HepG2 (cell line): Measurements from ENCODE around the gene TLR2. TPM values are rescaled to one million over a fixed set of nuclear protein-coding genes. Genes with fewer than 3 reads are reported as not detected.

Source experiments
- ATF5 ChIP-seq: sonication (generic); formaldehyde crosslinking; IDR thresholded peaks from 2 replicates; pipeline ENCODE4 v1.4.0; 2020; ENCODE audit warnings: mild to moderate bottlenecking, low read depth, missing genetic modification reagents
- CC2D1A ChIP-seq: sonication (generic); formaldehyde crosslinking; IDR thresholded peaks from 2 replicates; pipeline ENCODE4 v1.8.1; 2023; ENCODE audit warnings: mild to moderate bottlenecking, missing genetic modification reagents
- CENPBD1 ChIP-seq: sonication (generic); formaldehyde crosslinking; IDR thresholded peaks from 2 replicates; pipeline ENCODE4 v1.8.0; 2022; ENCODE audit warnings: missing genetic modification reagents, low read depth, mild to moderate bottlenecking, borderline replicate concordance
- FOXA3 ChIP-seq: IDR thresholded peaks from 2 replicates; pipeline ENCODE4 v1.6.1; 2016; ENCODE audit warnings: missing genetic modification reagents, missing compliant biosample characterization
- HES4 ChIP-seq: sonication (generic); formaldehyde crosslinking; IDR thresholded peaks from 2 replicates; pipeline ENCODE4 v1.9.0; 2021; ENCODE audit warnings: mild to moderate bottlenecking, missing genetic modification reagents, borderline replicate concordance
- HMGXB4 ChIP-seq, 2 experiments: sonication (generic) in 1 of 2; formaldehyde crosslinking in 1 of 2; IDR thresholded peaks; 2 replicates each; pipeline versions ENCODE4 v1.4.0 to v1.6.1; 2018 to 2020; ENCODE audit warnings: missing genetic modification reagents in 2 of 2, borderline replicate concordance in 1 of 2, low read depth in 1 of 2, mild to moderate bottlenecking in 1 of 2, missing biosample characterization in 1 of 2
- KAT8 ChIP-seq: IDR thresholded peaks from 2 replicates; pipeline ENCODE4 v1.6.1; 2016; ENCODE audit warnings: missing genetic modification reagents, missing compliant biosample characterization
- KDM5B ChIP-seq: sonication (generic); formaldehyde crosslinking; IDR thresholded peaks from 2 replicates; pipeline ENCODE4 v1.4.0; 2020; ENCODE audit warnings: missing genetic modification reagents, mild to moderate bottlenecking, borderline replicate concordance
- KMT2B ChIP-seq: IDR thresholded peaks from 2 replicates; pipeline ENCODE4 v1.6.1; 2016; ENCODE audit warnings: missing genetic modification reagents, missing compliant biosample characterization
- NR2C2 ChIP-seq: sonication (generic); formaldehyde crosslinking; IDR thresholded peaks from 2 replicates; pipeline ENCODE4 v1.4.0; 2020; ENCODE audit warnings: missing genetic modification reagents, mild to moderate bottlenecking, moderate library complexity, borderline replicate concordance
- PHF20 ChIP-seq: sonication (generic); formaldehyde crosslinking; IDR thresholded peaks from 2 replicates; pipeline ENCODE4 v1.5.0; 2020; ENCODE audit warnings: mild to moderate bottlenecking, missing genetic modification reagents
- POGK ChIP-seq: sonication (generic); formaldehyde crosslinking; conservative IDR thresholded peaks from 2 replicates; pipeline ENCODE4 v1.8.0; 2022; ENCODE audit warnings: mild to moderate bottlenecking, moderate library complexity, missing genetic modification reagents
- RFXANK ChIP-seq: IDR thresholded peaks from 2 replicates; pipeline ENCODE4 v1.6.1; 2016
- RORA ChIP-seq: sonication (generic); formaldehyde crosslinking; IDR thresholded peaks from 2 replicates; pipeline ENCODE4 v1.5.0; 2020; ENCODE audit warnings: mild to moderate bottlenecking, missing genetic modification reagents, moderate library complexity
- TFE3 ChIP-seq: IDR thresholded peaks from 2 replicates; pipeline ENCODE4 v1.6.1; 2016
- ZBTB7A ChIP-seq: sonication (generic); formaldehyde crosslinking; IDR thresholded peaks from 2 replicates; pipeline ENCODE4 v1.8.0; 2022; ENCODE audit warnings: mild to moderate bottlenecking, missing genetic modification reagents
- ZFX ChIP-seq: sonication (generic); formaldehyde crosslinking; IDR thresholded peaks from 2 replicates; pipeline ENCODE4 v1.4.0; 2020; ENCODE audit warnings: mild to moderate bottlenecking, low read depth, missing genetic modification reagents, moderate library complexity
- ZNF143 ChIP-seq: sonication (generic); formaldehyde crosslinking; IDR thresholded peaks from 2 replicates; pipeline ENCODE4 v1.4.0; 2020; ENCODE audit warnings: missing genetic modification reagents
- ZNF20 ChIP-seq: sonication (generic); formaldehyde crosslinking; IDR thresholded peaks from 2 replicates; pipeline ENCODE4 v1.4.0; 2020; ENCODE audit warnings: mild to moderate bottlenecking, moderate library complexity, missing genetic modification reagents
- ZNF564 ChIP-seq: sonication (generic); formaldehyde crosslinking; IDR thresholded peaks from 2 replicates; pipeline ENCODE4 v1.8.1; 2023; ENCODE audit warnings: mild to moderate bottlenecking, missing genetic modification reagents
- ZNF580 ChIP-seq: IDR thresholded peaks from 2 replicates; pipeline ENCODE4 v1.6.1; 2016; ENCODE audit warnings: low read depth, borderline replicate concordance
- ZNF720 ChIP-seq: sonication (generic); formaldehyde crosslinking; IDR thresholded peaks from 2 replicates; pipeline ENCODE4 v1.4.0; 2020; ENCODE audit warnings: missing genetic modification reagents
- polyA plus RNA-seq, 8 experiments: library from polyadenylated mRNA; depleted of rRNA in 3 of 8; stranded (reverse) in 7 of 8; unstranded in 1 of 8; fragments of >200 nt; fragmentation: Illumina TruSeq in 4 of 8; extraction: Trizol in 4 of 8; gene quantifications; 2 replicates each; pipeline versions ENCODE4 v1.2.1 to v1.2.3, GENCODE V29; 2011 to 2016; ENCODE audit warnings: low read depth in 4 of 8, missing spikeins in 1 of 8, mixed read lengths in 1 of 8; ENCODE audit not compliant: insufficient read depth in 1 of 8
- total RNA-seq, 5 experiments: library from RNA; depleted of rRNA; stranded (reverse); fragments of >200 nt; fragmentation: Illumina TruSeq; extraction: Trizol; gene quantifications; 2 replicates each; pipeline ENCODE4 v1.2.3, GENCODE V29; 2016; ENCODE audit warnings: low read depth in 1 of 5

The TLR2 gene
- total and polyA plus RNA-seq, 2 of the 13 experiments (the other 11 are each of a cell fraction or from before 2014, with no cell fraction given), result 0.63 to 0.73 TPM

GRCh38 chr4:153639833-153640802 lies 44.0 kb upstream of the TLR2 start (continued):
- TF ChIP-seq ATF5 (CRISPR knock-in tag) (no peak), ZNF564 (CRISPR knock-in tag) (no peak), KAT8 (CRISPR knock-in tag) (peak; percentile 46; the same call in 1 of the 2 replicates), RORA (CRISPR knock-in tag) (no peak), ZNF580 (peak; percentile 35; the same call in 1 of the 2 replicates), CENPBD1 (CRISPR knock-in tag) (no peak), FOXA3 (no peak), HES4 (CRISPR knock-in tag) (no peak), TFE3 (CRISPR knock-in tag) (peak; percentile 78), POGK (peak; percentile 50; the same call in 1 of the 2 replicates), KDM5B (CRISPR knock-in tag) (peak; percentile 46; the same call in 1 of the 2 replicates), ZNF143 (CRISPR knock-in tag) (no peak), RFXANK (CRISPR knock-in tag) (no peak), HMGXB4 (CRISPR knock-in tag; IDR thresholded peaks at IDR 0.05; ENCODE audit: borderline replicate concordance in 1 of 2, low read depth in 1 of 2) (peak in 1 of 2 experiments; percentile 25; a peak in 1 of 4 replicates), ZBTB7A (CRISPR knock-in tag) (0 out of 2 replicates have a peak, but pooled peaks have one; percentile 31), ZNF720 (no peak), CC2D1A (CRISPR knock-in tag) (no peak), ZNF20 (CRISPR knock-in tag) (no peak), KMT2B (CRISPR knock-in tag) (no peak), PHF20 (no peak), NR2C2 (CRISPR knock-in tag) (no peak), ZFX (no peak)
